ENCODE results near the gene ARHGEF1.

DNA sequence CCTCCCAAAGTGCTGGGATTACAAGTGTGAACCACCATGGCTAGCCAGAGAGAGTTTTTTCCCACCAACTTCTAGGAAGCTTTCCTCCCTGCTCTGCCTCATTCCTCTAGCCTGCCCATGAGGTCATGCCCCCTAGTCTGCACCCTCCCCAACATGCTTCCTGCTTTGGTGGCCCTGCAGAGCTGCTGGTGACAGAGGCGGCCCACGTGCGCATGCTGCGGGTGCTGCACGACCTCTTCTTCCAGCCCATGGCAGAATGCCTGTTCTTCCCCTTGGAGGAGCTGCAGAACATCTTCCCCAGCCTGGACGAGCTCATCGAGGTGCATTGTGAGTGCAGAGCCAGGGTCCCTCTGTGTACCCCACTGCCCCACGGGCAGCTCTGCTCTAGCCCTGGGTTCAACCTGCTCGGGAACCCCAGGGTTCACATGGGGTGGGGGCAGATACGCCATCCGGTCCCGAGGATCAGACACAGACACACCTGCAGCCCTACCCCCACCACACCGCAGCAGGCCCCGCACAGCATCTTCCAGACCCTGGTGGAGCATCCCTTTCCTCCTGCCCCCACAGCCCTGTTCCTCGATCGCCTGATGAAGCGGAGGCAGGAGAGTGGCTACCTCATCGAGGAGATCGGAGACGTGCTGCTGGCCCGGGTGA lies 18.9 kb downstream of the ARHGEF1 start:
- TF ChIP-seq, protein P1, sequence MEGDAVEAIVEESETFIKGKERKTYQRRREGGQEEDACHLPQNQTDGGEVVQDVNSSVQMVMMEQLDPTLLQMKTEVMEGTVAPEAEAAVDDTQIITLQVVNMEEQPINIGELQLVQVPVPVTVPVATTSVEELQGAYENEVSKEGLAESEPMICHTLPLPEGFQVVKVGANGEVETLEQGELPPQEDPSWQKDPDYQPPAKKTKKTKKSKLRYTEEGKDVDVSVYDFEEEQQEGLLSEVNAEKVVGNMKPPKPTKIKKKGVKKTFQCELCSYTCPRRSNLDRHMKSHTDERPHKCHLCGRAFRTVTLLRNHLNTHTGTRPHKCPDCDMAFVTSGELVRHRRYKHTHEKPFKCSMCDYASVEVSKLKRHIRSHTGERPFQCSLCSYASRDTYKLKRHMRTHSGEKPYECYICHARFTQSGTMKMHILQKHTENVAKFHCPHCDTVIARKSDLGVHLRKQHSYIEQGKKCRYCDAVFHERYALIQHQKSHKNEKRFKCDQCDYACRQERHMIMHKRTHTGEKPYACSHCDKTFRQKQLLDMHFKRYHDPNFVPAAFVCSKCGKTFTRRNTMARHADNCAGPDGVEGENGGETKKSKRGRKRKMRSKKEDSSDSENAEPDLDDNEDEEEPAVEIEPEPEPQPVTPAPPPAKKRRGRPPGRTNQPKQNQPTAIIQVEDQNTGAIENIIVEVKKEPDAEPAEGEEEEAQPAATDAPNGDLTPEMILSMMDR (conservative IDR thresholded peaks at IDR 0.05 in 1 of 2, IDR thresholded peaks at IDR 0.05 in 1 of 2; ENCODE audit: extremely low read depth in 1 of 2, insufficient read depth in 1 of 2, low read depth in 1 of 2, low read length in 2 of 2) = no peak
- no peak for TF ChIP-seq EZH2 (IDR thresholded peaks at IDR 0.05; ENCODE audit: borderline replicate concordance, low read length)
